Colonic mucosa (tissue), 4 donors: ENCODE results near the gene TAS2R14. TPM values are rescaled to one million over a fixed set of nuclear protein-coding genes. Genes with fewer than 3 reads are reported as not detected.

Source experiments
- DNase-seq: peaks from one replicate; pipeline ENCODE4 v3.0.0-alpha.2; 2020
- H3K27ac ChIP-seq: fragments of 200-600 bp; one replicate; pipeline ENCODE4 v1.8.0; 2021
- H3K27me3 ChIP-seq: fragments of 200-600 bp; one replicate; pipeline ENCODE4 v1.8.0; 2021
- H3K36me3 ChIP-seq: fragments of 200-600 bp; one replicate; pipeline ENCODE4 v1.8.0; 2021
- H3K4me1 ChIP-seq: fragments of 200-600 bp; one replicate; pipeline ENCODE4 v1.8.0; 2021; ENCODE audit warnings: mild to moderate bottlenecking
- H3K4me3 ChIP-seq: fragments of 200-600 bp; one replicate; pipeline ENCODE4 v1.8.0; 2021
- H3K9ac ChIP-seq, 2 donors: one replicate each; pipeline ENCODE4 v1.7.0; 2013; ENCODE audit warnings: control low read depth in 2 of 2, low read depth in 2 of 2, low read length in 2 of 2
- H3K9me3 ChIP-seq: fragments of 200-600 bp; one replicate; pipeline ENCODE4 v1.8.0; 2021
- intact Hi-C: fragments of 100-400 bp; cut with DNase I; formaldehyde crosslinking; loops from one replicate; pipeline ENCODE4 v1.14.1; 2022
- total RNA-seq, 2 donors: library from RNA; stranded (reverse); fragmentation: NEBNext Ultra II Directional in 1 of 2; extraction: Animal tissue kit (Norgen Biotek cat#: 25700) in 1 of 2; gene quantifications; one replicate each; pipeline ENCODE4 v1.2.1, GENCODE V29; 2021
- TF ChIP-seq, protein P1 (sequence below): fragments of 200-600 bp; IDR thresholded peaks from one replicate; pipeline ENCODE4 v1.8.0; 2022; ENCODE audit warnings: antibody characterized with exemption, mild to moderate bottlenecking
- donor health status: healthy.
- donor health status: DM: no; HTN: no; CAD: no.
- donor health status: DM: no; HTN: no; CAD: no.

Gene TAS2R14
- total RNA-seq, 2 donors from 2014 or later: 1.3 to 1.8 TPM

DNA sequence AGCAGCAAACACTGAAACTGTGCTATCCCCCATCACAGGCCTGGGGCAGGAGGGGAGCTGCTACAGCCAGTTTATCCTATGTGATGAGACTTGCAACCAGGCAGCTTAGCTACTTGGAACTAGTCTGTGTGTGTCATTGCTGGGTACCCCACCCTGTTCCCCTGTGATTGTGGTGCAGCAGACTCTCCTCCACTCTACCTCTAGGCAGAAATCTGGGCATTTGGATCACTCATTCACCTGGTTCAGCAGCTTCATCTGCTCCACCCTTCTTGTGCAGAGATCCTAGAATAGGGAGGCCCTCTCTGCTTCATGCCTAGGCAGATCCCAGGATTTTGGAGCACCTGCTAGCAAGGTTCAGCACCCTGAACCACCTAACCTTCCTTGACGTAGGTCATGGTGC lies 38.5 kb downstream of the TAS2R14 start:
- H3K9me3 ChIP-seq: no peaks in the 10 kb centered on the region
- H3K27me3 ChIP-seq: no peaks in the 10 kb centered on the region
- intact Hi-C loops: no loop called here
- no peak overlapping the region for H3K9ac ChIP-seq
- DNase-seq: no peak
- no peak overlapping the region for H3K4me3 ChIP-seq
- H3K27ac ChIP-seq: no peak overlapping the region
- no peaks in the 10 kb centered on the region for H3K4me1 ChIP-seq
- TF ChIP-seq, protein P1, sequence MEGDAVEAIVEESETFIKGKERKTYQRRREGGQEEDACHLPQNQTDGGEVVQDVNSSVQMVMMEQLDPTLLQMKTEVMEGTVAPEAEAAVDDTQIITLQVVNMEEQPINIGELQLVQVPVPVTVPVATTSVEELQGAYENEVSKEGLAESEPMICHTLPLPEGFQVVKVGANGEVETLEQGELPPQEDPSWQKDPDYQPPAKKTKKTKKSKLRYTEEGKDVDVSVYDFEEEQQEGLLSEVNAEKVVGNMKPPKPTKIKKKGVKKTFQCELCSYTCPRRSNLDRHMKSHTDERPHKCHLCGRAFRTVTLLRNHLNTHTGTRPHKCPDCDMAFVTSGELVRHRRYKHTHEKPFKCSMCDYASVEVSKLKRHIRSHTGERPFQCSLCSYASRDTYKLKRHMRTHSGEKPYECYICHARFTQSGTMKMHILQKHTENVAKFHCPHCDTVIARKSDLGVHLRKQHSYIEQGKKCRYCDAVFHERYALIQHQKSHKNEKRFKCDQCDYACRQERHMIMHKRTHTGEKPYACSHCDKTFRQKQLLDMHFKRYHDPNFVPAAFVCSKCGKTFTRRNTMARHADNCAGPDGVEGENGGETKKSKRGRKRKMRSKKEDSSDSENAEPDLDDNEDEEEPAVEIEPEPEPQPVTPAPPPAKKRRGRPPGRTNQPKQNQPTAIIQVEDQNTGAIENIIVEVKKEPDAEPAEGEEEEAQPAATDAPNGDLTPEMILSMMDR: no peak
- no peaks in the 10 kb centered on the region for H3K36me3 ChIP-seq

DNA sequence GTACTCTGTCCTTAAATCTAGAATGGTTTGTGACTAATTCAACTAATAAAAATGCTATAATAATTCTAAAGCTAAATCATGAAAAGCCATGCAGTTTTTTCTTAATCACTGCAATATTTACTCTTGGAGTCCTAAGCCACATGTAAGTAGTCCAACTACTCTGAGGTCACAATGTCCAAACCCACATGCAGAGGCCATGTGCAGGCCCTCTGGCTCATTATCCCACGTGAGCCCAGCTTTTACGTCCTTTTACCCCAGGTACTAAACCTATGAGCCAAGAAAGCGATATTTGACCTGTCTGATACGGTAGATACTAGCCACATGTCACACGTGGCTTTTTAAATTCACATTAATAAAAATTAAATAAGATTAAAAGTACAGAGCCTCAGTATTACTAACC lies 42.2 kb downstream of the TAS2R14 start:
- TF ChIP-seq, protein P1: no peak
- no peak for DNase-seq
- no peaks in the 10 kb centered on the region for H3K36me3 ChIP-seq
- H3K9me3 ChIP-seq: no peaks in the 10 kb centered on the region
- H3K4me3 ChIP-seq: no peak overlapping the region
- no peaks in the 10 kb centered on the region for H3K27me3 ChIP-seq
- intact Hi-C loops: no loop called here
- no peak overlapping the region for H3K27ac ChIP-seq
- no peak overlapping the region for H3K9ac ChIP-seq
- H3K4me1 ChIP-seq: no peaks in the 10 kb centered on the region

DNA sequence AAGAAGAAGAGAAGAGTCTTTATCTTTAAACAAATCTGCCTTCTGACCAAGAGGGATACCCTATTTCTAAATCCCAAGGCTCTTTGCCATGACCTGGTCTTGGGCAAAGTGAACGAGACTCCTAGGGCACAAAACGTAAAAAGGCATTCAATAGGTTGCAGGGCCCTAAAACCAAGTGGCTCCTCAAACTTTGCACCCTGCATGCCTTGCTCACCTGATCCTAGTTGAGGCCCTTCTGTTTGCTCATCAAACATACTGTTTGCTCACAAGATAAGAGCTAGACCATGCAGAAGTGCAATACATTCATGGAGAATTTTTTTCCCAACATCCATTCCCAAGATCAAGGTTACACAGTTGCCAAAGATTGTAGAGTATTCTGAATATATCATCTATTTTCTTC lies 47.1 kb downstream of the TAS2R14 start:
- H3K27ac ChIP-seq: no peak overlapping the region
- TF ChIP-seq, protein P1: no peak
- DNase-seq: peak; percentile 62
- no peak overlapping the region for H3K4me3 ChIP-seq
- no peaks in the 10 kb centered on the region for H3K9me3 ChIP-seq
- no peaks in the 10 kb centered on the region for H3K27me3 ChIP-seq
- intact Hi-C loops: no loop called here
- H3K9ac ChIP-seq: no peak overlapping the region
- H3K36me3 ChIP-seq: no peaks in the 10 kb centered on the region
- no peaks in the 10 kb centered on the region for H3K4me1 ChIP-seq

DNA sequence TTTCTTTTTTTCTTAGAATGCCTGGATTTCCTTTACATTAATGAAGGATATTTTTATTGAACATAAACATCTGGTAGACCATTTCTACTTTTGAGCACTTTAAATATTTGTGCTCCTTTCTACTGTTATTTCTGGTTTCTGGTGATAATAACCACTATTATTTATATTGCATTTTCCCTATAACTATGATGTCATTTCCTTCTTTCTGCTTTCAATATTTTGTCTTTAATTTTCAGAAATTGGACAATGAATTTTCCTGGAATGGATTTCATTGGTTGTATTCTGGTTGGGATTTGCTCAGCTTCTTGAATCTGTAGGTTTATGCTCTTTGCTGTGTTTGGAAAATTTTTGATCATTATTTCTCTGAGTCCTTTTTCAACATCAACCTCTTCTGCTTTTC lies 49.8 kb downstream of the TAS2R14 start:
- no peaks in the 10 kb centered on the region for H3K27me3 ChIP-seq
- TF ChIP-seq, protein P1: no peak
- no peaks in the 10 kb centered on the region for H3K9me3 ChIP-seq
- no peak overlapping the region for H3K4me3 ChIP-seq
- H3K4me1 ChIP-seq: no peaks in the 10 kb centered on the region
- H3K9ac ChIP-seq: no peak overlapping the region
- no peaks in the 10 kb centered on the region for H3K36me3 ChIP-seq
- DNase-seq: no peak
- H3K27ac ChIP-seq: no peak overlapping the region
- intact Hi-C loops: no loop called here

Other genes starting within 250 kb of the TAS2R14 start
- gene YBX3, start 215.9 kb downstream of the TAS2R14 start, total RNA-seq: 100 to 1,000 TPM; 162 to 166 TPM
- gene TAS2R7, start 136.6 kb downstream of the TAS2R14 start, total RNA-seq: not detected
- not detected for gene TAS2R8, start 132.0 kb downstream of the TAS2R14 start, total RNA-seq
- not detected for gene TAS2R9, start 129.1 kb downstream of the TAS2R14 start, total RNA-seq
- not detected for gene TAS2R10, start 112.9 kb downstream of the TAS2R14 start, total RNA-seq
- gene PRR4, start 89.8 kb downstream of the TAS2R14 start, total RNA-seq: 1 to 10 TPM in 1 of 2 donors, under 1 TPM in 1; 0.72 to 1.0 TPM
- gene PRH1, start 55.0 kb downstream of the TAS2R14 start, total RNA-seq: 10 to 100 TPM in 1 of 2 donors, 1 to 10 TPM in 1; 7.4 to 12.3 TPM
- 1 to 10 TPM in 1 of 2 donors, under 1 TPM in 1; 0.91 to 1.0 TPM for gene TAS2R13, start 29.7 kb downstream of the TAS2R14 start, total RNA-seq
- not detected for gene PRH2, start 10.0 kb downstream of the TAS2R14 start, total RNA-seq
- under 1 TPM; 0.86 to 0.98 TPM for gene TAS2R50, start 47.6 kb upstream of the TAS2R14 start, total RNA-seq
- gene TAS2R20, start 59.0 kb upstream of the TAS2R14 start, total RNA-seq: 1 to 10 TPM; 1.0 to 1.2 TPM
- gene TAS2R19, start 83.4 kb upstream of the TAS2R14 start, total RNA-seq: 1 to 10 TPM; 1.6 to 1.9 TPM
- 1 to 10 TPM; 2.0 TPM for gene TAS2R31, start 92.1 kb upstream of the TAS2R14 start, total RNA-seq
- under 1 TPM; 0.48 to 0.84 TPM for gene TAS2R46, start 123.0 kb upstream of the TAS2R14 start, total RNA-seq
- under 1 TPM in 1 of 2 donors, not detected in 1; 0.82 TPM for gene TAS2R43, start 153.1 kb upstream of the TAS2R14 start, total RNA-seq
- gene TAS2R30, start 195.4 kb upstream of the TAS2R14 start, total RNA-seq: 1 to 10 TPM; 1.4 to 2.0 TPM
- 10 to 100 TPM in 1 of 2 donors, 1 to 10 TPM in 1; 7.9 to 10.2 TPM for gene SMIM10L1, start 231.9 kb upstream of the TAS2R14 start, total RNA-seq
- not detected for gene TAS2R42, start 247.7 kb upstream of the TAS2R14 start, total RNA-seq